OCI-M1 (cell line): ENCODE data around the gene OTX1.
A peak's percentile ranks its signal among the peaks of the same experiment; 100 is the strongest.
"Not testable (repeated sequence)": the region's sequence is repeated elsewhere in the genome, so short reads cannot be mapped to it uniquely, and the experiment has no call there.

ENCODE experiments used
- DNase-seq: peaks from one replicate; lab custom pipeline; 2025; lab: John Stamatoyannopoulos, UW

The OTX1 gene

GRCh38 chr2:63050334-63051041 lies at the start of gene OTX1:
Gene OTX1, plus strand, starts transcription at chr2:63050830. Its CDS starts 2,161 bp downstream, at chr2:63052991.
- DNase-seq: peak; percentile 87

- no peak for DNase-seq
Measured at GRCh38 chr2:63001576-63001975, 49.1 kb upstream of the OTX1 start.

GRCh38 chr2:63003351-63003750 lies 47.3 kb upstream of the OTX1 start:
- DNase-seq: no peak

- DNase-seq: no peak
Measured at GRCh38 chr2:63007813-63008458, 42.7 kb upstream of the OTX1 start.

GRCh38 chr2:63008838-63009237 lies 41.8 kb upstream of the OTX1 start:
- DNase-seq: no peak

GRCh38 chr2:63009490-63009889 lies 41.1 kb upstream of the OTX1 start:
- no peak for DNase-seq

GRCh38 chr2:63012541-63012940 lies 38.1 kb upstream of the OTX1 start:
- no peak for DNase-seq

- DNase-seq: no peak
Measured at GRCh38 chr2:63013438-63013837, 37.2 kb upstream of the OTX1 start.

GRCh38 chr2:63015389-63015788 lies 35.2 kb upstream of the OTX1 start:
- no peak for DNase-seq

- no peak for DNase-seq
Measured at GRCh38 chr2:63018439-63018838, 32.2 kb upstream of the OTX1 start.

GRCh38 chr2:63019686-63020085 lies 30.9 kb upstream of the OTX1 start:
- not testable (repeated sequence) for DNase-seq

GRCh38 chr2:63023444-63023843 lies 27.2 kb upstream of the OTX1 start:
- peak; percentile 60 for DNase-seq

GRCh38 chr2:63027220-63027619 lies 23.4 kb upstream of the OTX1 start:
- DNase-seq: no peak

GRCh38 chr2:63029058-63029457 lies 21.6 kb upstream of the OTX1 start:
- DNase-seq: no peak

- no peak for DNase-seq
Measured at GRCh38 chr2:63034526-63034925, 16.1 kb upstream of the OTX1 start.

GRCh38 chr2:63035169-63035568 lies 15.5 kb upstream of the OTX1 start:
- DNase-seq: no peak

GRCh38 chr2:63035660-63036059 lies 15.0 kb upstream of the OTX1 start:
- no peak for DNase-seq

GRCh38 chr2:63038034-63038433 lies 12.6 kb upstream of the OTX1 start:
- no peak for DNase-seq

- DNase-seq: peak; percentile 63
Measured at GRCh38 chr2:63040586-63040985, 10.0 kb upstream of the OTX1 start.

GRCh38 chr2:63041592-63041991 lies 9.0 kb upstream of the OTX1 start:
- peak; percentile 88 for DNase-seq

GRCh38 chr2:63044362-63045327 lies 6.0 kb upstream of the OTX1 start:
- no peak for DNase-seq

- no peak for DNase-seq
Measured at GRCh38 chr2:63046552-63046951, 4.1 kb upstream of the OTX1 start.

GRCh38 chr2:63046961-63047320 lies 3.7 kb upstream of the OTX1 start:
- DNase-seq: no peak
